GM19467 (cell line): ENCODE measurements around the gene LYVE1.
A peak's percentile ranks its signal among the peaks of the same experiment; 100 is the strongest.

Experiments used
- ATAC-seq: cut with Tn5 transposase; IDR thresholded peaks from one replicate; pipeline ENCODE4 v1.9.1; 2021; ENCODE audit warnings: mild to moderate bottlenecking, moderate library complexity; ENCODE audit not compliant: unreplicated experiment

LYVE1 gene

DNA sequence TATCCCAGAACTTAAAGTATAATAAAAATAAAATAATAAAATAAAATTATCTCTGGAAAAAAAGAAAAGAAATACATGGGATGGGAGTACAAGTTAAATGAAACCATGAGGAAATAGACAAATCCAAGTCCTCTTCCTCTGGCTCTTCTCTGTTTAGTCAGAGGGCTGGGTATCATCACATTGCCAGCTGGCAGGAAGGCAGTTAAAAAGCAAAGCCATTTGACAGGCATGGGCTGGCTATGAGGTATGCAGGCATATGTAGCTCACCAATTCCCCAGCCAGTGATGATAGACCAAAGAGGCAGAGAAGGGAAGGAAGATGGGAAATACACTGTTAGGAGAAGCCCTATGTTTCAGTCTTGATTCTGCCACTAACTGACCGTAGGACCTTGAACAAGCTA, 6.5 kb downstream of the LYVE1 start:
- no peak for ATAC-seq

- no peak for ATAC-seq
These were observed 7.2 kb downstream of the LYVE1 start for GRCh38 chr11:10561043-10561818.

- no peak for ATAC-seq
These were observed 10.2 kb downstream of the LYVE1 start for GRCh38 chr11:10558288-10558687.

DNA sequence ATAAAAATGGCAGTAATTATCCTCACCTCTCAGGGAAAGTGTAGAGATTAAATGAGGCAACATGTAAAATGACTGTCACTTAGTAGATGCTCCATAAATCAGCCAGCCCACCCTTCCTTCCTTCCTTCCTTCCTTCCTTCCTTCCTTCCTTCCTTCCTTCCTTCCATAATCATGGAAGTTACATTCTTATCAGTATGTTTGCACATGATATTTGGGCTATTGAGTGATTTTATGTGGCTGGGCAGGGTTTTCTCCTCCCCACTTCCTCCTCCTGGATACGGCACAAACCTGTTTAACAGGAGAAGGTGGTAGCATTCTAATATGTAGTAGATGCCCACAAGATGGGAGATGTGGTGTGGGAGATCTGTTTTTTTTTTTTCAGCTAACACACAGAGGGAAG, 11.9 kb downstream of the LYVE1 start:
- ATAC-seq: no peak

DNA sequence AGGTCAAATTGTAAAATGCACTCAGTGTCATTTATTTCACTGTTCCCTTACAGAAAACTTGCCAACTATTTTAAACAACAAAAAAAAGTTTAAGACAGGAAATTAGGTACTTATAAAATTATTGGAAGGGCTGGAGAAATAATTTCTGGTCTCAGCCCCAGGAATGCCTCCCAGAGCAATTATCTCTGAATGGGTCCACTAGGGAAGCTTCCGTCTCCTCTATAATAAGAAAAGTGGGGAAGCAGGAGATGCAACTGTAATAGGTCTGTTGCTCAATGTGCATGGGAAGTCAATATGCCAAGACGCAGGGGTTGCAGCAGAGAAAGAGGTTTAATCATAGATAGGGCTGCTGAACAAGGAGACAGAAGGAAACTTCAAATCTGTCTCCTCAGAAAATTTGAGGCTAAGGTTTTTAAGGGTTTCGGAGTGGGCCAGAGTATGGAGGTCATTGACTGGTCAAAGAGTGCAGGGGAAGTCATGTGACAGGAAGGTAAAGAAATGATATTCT, 16.6 kb downstream of the LYVE1 start:
- no peak for ATAC-seq

- ATAC-seq: no peak
These were observed 17.2 kb downstream of the LYVE1 start for GRCh38 chr11:10551290-10551592.

DNA sequence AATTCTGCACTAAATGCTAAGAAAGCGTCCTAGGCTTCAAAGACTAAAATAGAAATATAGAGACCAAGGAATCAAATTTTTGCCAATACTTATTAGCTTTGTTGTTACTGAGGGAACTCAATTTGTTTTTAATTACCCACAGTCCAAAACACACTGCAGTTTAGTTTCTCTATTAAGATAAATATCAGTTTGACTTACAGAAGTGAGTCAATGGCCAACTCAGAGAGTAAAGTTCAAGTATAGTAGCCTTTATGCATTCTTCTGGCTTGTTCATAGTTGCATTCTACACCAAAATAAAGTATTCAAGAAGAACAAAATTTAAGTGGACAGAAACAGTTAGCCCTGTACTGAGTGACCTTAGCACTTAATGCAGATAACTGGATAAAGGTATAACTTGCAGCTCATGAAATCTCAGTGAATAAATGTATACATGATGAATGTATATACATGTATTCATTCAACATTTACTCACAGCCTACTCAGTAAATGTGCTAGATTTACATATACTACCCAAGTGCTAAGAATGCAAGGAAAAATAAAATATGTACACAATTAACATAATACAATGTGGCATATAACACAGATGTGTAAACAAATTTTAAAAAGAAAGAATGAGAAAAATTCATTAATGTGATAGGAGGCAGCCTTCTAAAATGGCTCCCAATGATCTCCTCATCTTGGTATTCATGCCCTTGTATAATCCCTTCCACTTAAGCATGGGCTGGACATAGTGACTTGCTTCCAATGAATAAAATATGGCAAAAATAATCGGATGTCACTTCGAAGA, 17.8 kb downstream of the LYVE1 start:
- no peak for ATAC-seq

DNA sequence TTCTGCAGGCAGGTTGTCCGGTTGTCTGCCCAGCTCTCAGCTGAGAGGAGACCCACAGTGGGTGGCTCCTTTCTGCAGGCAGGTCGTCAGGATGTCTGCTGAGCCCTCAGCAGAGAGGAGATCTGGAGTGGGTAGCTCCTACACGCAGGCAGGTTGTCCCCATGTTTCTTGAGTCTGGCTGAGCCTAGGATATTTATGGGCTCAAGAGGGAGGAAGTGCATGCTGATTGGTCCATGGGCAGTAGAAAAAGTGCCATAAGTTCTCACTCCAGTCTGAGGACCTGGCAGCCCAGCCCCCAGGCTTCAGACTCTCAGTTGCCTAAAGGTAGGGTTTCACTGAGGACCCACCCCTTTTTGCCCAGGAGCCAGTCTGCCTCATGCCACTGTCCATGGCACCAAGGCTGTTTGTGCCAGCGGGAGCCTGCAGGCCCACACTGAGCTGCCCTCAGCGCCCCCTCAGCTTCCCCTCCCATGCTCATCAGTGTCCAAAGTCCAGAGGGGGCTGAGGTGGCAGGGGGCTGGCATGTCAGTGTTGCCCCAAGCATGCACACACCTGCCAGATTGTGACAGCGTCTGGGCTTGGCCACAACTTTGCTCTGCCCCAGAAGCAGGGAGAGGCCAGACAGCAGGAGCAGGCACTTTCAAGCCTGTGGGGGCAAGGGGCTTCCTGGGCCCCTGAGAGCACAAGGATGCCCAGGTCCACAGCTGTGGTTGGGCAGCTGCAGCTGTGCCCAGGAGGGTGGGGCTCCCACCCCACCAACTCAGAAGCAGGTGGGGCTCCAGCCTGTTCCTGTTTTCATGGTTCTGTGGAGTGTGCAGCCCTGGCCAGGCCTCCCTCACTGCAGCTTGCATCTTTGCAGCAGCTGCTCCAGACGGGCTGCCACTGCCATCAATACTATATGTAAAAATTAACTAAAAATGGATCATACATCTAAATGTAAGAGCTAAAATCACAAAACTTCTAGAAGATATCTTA, 23.7 kb downstream of the LYVE1 start:
- no peak for ATAC-seq

- no peak for ATAC-seq
These were observed 24.7 kb downstream of the LYVE1 start for GRCh38 chr11:10543782-10544181.

- no peak for ATAC-seq
These were observed 25.7 kb downstream of the LYVE1 start for GRCh38 chr11:10542776-10543175.

- no peak for ATAC-seq
These were observed 26.9 kb downstream of the LYVE1 start for GRCh38 chr11:10541561-10541930.

- peak; percentile 99 for ATAC-seq
These were observed 27.4 kb downstream of the LYVE1 start, which contains the start of gene RNF141 for GRCh38 chr11:10540915-10541560. TSS of gene RNF141 (minus strand) at chr11:10541187. CDS start at chr11:10534158, 7,029 bp downstream.

DNA sequence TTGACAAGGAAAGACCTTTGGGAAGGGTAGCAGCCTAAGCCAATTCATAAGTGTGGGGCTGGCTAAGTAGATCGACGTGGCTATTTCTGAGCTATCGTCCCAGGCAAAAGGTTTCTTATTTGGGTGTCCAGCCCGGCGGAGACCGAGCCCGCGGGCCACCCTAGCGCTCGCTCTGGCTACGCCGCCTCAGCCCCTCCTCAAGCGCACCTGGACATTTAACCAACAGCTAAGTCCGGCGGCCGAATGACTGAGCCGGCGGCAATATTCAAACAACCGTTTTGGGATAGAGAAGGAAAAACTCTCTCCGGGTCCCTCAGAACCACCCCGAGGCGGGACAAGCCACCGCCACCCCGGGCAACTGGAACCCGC, 27.9 kb downstream of the LYVE1 start:
- peak; percentile 12 for ATAC-seq

DNA sequence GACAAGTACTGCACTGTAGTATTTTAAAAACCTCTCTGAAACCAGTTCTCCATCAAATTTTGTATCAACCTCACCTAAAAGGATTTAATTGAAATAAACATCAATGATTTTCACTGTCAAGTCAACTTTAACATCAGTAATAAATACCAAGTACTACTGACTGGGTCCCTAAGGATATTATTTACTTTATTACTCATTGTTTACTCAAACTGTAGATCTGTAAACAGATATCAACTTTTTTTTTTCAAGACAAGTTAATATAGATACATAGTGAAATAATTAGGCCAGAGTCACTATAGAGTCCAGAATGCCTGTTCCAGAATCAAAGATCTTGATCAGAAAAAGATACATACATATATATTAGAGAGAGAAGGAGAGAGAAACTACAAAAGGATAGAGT, 29.1 kb downstream of the LYVE1 start:
- no peak for ATAC-seq

DNA sequence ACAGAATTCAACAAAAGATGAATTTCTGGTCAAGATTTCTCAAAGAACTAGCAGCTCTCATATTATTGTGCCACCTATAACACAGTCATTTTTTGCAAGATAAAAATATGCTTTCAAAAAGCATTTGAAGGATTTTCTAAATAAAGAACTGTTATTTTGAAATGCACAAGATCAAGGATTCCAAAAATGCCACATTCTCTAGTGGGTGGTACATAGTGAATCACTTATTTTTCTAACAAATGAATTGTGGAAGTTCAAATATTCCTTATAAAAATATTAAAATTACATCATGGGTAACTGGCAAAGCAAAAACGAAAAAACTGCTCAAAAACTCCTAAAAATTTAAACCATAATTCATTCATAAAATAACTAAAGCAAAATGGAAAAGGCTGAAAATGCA, 29.5 kb downstream of the LYVE1 start:
- no peak for ATAC-seq

DNA sequence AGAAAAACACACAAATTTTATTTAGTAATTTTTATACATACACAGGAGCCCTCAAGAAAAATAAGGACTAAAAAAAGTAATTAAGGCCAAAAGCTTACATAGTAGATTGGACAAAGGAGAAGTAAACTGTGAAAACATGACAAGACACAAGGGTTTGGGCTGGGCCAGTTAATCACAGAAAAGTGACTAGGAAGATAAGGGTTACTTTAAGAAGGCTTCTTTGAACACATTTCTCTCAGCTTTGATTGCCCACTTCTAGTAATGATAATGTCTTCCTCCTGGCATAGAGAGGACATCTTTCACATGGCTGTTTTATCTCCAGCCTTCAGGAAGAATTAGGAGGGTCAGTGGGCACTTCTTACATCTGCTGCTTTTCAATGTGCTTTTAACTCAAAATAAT, 30.9 kb downstream of the LYVE1 start:
- no peak for ATAC-seq

- ATAC-seq: no peak
These were observed 34.1 kb downstream of the LYVE1 start for GRCh38 chr11:10534316-10534715.

- ATAC-seq: no peak
These were observed 35.1 kb downstream of the LYVE1 start for GRCh38 chr11:10533323-10533722.

- ATAC-seq: no peak
These were observed 35.9 kb downstream of the LYVE1 start for GRCh38 chr11:10532526-10532925.

- ATAC-seq: no peak
These were observed 39.2 kb downstream of the LYVE1 start for GRCh38 chr11:10529279-10529678.

DNA sequence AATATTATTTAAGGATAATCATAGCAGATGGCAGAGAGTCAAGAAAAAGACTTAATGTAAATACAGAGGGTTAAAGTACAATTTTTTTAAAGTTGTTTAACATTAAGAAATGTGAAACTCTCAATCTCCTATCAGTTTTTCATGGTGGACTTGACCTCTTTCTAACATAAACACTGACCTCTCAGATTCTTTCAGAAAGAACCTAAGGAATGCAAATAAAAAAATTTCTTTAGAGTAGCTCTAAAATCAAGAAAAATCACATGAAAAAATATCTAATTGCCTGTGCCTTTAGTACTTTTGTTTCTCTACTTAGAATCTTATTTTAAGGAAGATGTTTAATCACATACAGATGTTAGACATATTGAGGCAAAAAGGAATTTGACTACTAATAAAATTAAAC, 40.3 kb downstream of the LYVE1 start:
- no peak for ATAC-seq
